T follicular helper cell (primary cell): ENCODE results near the gene FUCA1.
"Not testable (repeated sequence)": the region's sequence is repeated elsewhere in the genome, so short reads cannot be mapped to it uniquely, and the experiment has no call there.

ENCODE experiments used
- DNase-seq: peaks from one replicate; pipeline ENCODE4 v3.0.0-alpha.2; 2020; ENCODE audit warnings: low read depth

FUCA1 gene

DNA sequence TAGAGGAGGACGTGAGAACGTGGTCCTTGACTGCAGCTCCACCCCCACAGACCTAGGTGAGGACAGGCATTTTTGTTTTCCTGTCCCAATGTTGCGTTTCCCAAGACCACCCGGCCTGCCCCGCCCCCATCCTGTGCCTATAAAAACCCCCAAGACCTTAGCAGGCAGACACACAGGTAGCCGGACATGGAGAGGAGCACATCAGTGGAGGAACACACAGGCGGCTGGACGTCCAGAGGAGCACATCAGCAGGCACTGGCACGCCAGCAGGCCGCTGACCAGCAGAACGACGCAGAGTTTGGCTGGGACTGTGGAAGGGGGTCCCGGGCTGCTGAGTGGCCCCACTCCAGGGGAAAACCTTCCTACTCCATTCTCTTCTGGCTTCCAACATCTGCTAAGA, 30.2 kb downstream of the FUCA1 start:
- DNase-seq = no peak

- DNase-seq = no peak
Observed at GRCh38 chr1:23836037-23836436, 32.1 kb downstream of the FUCA1 start.

DNA sequence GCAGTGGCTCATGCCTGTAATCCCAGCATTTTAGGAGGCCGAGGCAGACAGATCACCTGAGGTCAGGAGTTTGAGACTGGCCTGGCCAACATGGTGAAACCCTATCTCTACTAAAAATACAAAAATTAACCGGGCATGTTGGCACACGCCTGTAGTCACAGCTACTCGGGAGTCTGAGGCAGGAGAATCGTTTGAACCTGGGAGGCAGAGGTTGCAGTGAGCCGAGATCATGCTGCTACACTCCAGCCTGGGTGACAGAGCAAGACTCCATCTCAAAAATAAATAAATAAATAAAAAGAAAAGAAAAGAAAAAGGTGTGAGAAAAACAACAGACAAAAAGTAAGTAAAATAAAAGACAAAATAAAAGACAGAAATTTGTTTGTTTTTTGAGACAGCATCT, 33.9 kb downstream of the FUCA1 start:
- not testable (repeated sequence) for DNase-seq

GRCh38 chr1:23827717-23828116, 40.4 kb downstream of the FUCA1 start:
- DNase-seq = no peak

DNA sequence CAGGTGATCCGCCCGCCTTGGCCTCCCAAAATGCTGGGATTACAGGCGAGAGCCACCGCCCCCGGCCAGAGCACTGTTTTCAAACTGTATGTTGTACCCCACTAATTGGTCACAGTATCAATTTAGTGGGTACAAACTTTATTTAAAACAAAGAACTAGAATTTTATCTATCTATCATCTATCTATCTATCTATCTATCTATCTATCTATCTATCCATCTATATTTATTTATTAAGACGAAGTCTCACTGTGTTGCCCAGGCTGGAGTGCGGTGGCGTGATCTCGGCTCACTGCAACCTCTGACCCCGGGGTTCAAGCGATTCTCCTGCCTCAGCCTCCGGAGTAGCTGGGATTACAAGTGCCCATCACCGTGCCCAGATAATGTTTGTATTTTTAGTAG, 41.5 kb downstream of the FUCA1 start:
- DNase-seq = not testable (repeated sequence)

DNA sequence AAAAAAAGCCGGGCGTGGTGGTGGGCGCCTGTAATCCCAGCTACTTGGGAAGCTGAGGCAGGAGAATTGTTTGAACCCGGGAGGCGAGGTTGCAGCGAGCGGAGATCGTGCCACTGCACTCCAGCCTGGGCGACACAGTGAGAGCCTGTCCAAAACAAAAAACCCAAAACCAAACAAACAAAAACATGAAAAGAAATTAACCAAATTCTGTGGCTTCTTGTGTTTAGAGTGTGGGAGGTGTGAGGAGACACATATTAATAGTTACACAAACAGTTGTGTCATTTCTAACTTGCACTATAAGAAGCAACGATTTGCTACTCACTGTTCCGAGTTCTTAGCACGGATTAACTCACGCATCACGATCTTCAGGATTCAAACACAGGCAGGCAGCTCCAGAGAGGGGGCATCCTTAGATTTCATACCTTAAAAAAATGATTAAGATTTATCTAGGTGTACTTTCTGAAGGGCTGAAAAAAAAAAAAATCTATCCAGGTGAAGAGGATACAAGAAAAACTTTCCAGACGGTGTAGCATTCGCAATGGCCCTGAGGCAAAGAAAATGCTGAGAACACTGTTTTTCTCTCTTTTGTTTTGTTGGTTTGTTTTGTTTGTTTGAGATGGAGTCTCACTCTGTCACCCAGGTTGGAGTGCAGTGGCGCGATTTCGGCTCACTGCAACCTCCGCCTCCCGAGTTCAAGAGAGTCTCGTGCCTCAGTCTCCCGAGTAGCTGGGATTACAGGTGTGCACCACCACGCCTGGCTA, 42.1 kb downstream of the FUCA1 start:
- no peak for DNase-seq

DNA sequence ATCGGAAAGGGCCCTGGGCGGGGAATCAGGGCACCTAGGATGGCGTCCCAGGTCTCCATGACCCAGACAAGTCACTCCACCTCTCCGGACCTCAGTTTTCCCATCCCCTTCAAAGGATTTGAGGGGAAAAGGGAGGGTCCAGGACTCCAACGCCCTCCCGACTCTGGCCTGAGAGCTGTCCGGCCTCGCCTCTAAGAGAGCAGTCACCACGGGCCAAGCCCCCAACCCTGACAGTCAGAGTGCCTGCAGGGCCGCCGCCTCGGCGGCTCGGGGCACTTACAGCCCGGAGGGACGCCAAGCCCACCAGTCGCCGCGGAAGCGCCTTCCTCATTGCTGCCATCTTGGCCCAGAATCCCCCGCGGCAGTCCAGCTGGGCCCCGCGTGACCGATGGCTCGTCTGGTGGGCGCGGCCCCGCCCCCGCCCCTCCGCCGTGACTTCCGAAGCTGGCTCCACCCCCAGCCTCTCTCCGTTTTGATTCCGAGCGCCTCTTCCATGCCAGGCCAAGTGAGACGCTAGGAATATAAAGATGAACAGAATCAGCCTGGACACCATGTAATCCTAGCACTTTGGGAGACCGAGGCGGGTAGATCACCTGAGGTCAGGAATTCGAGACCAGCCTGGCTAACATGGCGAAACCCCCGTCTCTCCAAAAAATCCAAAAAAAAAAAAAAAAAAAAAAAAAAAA, 42.9 kb downstream of the FUCA1 start, which contains the start of gene HMGCL:
Gene HMGCL, minus strand, starts transcription at position 354 of the 686 bp plus-strand sequence. Its CDS starts 14 bp downstream, at position 340.
- DNase-seq = peak; percentile 83

GRCh38 chr1:23824711-23825075, 43.4 kb downstream of the FUCA1 start:
- DNase-seq = no peak

DNA sequence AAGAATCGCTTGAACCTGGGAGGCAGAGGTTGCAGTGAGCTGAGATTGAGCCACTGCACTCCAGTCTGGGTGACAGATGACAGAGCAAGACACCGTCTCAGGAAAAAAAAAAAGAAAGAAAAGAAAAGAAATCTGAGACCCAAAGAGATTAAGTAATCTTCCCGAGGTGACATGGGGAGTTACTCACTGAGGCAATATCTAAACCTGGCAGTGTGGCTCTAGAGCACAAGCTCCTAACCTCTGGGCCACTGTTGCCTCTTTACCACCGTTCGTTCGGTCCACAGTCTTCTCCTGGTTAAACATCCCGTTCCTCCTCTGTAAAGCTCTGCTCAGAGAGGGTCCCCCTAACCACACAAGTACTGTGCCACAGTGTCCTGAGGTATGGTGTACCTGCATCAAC, 44.3 kb downstream of the FUCA1 start:
- DNase-seq = no peak

DNA sequence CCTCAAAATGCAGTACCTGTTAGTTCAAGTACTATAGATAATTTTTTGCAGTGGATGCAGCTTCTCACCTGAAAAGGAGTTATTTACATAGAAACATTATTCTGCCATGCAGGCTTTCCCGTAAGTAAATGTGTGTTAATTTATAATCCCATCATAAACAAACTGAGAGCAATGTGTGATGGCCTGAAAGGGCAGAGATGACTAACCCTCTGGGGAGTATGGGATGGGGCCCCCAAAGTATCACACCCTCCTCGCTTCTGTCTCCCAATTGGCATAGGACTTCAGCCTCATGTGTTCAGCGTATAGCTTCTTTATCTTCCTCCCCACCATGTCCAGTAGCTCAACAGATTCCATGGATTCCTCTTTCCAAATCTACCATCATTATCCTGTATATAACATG, 50.5 kb downstream of the FUCA1 start:
- no peak for DNase-seq

DNA sequence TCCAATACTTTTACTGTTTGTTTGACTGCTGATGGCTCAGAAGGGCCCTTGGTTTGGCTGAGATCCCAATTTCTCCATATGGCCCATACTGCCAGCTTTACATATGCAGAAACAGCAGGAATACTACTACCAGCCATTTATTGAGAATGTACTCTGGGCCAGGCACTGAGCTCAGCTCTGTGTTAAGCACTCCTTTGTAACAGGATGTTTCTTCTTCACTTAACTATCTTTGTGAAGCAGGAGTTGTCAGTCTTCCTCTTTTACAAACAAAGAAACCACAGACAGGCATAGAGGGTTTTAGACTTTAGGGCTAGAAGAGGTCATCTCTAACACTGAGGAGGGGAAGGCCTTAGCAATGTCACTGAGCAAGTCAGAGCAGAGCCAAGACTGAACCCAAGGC, 51.2 kb downstream of the FUCA1 start:
- no peak for DNase-seq

GRCh38 chr1:23816361-23816760, 51.7 kb downstream of the FUCA1 start:
- DNase-seq = no peak

- no peak for DNase-seq
Observed at GRCh38 chr1:23814016-23814415, 54.1 kb downstream of the FUCA1 start.

DNA sequence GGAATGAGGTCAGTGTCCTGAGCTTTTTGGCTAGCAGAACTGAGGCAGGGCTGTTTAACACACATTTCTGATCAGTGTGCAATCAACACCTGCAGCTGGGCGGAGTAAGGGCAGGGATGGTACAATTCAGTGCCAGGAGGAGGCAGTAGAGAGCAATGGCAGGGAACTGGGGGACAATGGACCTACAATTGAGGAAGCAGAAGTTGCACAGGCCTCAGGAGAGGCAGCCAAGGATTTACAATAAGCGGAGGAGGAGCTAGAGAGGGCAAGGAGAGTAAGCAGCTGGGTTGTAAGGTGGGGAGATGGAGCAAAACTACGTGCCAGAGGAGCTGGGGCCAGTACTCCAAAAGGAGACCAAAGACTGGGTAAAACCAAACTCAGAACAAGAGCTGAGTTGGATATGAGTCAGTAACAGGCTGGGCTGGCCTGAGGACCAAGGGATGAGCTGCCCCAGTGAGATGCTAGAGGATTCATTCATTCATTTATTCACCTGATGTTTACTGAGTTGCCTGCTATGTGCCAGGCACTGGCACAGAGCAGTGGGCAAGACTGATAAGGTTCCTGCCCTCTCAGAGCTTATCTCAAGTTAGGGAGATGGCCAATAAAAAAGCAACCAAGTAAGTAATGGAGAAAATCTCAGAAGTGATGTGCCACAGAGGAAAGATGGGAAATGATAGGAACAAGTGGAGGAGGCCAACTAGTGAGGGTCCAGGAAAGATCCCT, 57.1 kb downstream of the FUCA1 start:
- DNase-seq = peak; percentile 36

DNA sequence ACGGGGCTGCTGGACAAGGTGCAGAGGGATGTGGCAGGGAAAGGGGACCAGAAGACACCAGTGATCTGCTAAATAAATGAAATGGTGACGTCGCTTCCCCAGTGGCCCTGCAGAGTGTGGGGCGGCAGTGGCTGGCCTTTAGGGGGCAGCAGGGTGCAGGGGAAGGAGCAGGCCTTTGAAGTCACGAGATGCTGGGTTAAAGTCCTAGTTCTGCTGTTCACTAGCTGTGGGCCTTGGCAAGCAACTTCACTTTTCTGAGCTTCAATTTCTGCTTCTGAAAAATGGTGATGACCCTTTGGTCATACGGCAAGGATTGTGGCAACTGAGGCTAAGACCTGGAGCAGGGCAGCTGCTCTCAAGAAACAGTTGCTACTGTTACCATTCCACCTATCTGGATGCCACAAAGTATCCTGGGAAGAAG, 58.3 kb downstream of the FUCA1 start:
- DNase-seq = peak; percentile 79

DNA sequence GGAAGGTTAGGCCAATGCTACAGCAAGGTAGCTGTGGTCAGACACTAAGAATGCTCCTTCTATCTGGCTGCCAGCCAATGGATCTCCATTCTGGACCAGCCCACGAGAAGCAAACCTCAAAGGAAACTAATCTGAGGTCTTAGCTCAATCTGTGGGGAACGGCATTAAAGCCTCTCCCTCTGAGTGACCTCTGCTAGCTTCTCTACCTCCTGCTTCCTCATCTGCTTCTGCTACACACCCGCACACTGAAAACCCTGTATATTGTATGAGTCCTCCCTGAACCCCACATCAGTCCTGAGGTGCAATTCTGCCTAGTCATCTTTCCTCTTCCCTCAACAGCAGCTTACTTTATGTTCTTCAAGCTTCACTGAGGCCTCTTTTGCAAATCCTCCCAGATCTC, 60.6 kb downstream of the FUCA1 start:
- DNase-seq = no peak

- no peak for DNase-seq
Observed at GRCh38 chr1:23806280-23806679, 61.8 kb downstream of the FUCA1 start.

DNA sequence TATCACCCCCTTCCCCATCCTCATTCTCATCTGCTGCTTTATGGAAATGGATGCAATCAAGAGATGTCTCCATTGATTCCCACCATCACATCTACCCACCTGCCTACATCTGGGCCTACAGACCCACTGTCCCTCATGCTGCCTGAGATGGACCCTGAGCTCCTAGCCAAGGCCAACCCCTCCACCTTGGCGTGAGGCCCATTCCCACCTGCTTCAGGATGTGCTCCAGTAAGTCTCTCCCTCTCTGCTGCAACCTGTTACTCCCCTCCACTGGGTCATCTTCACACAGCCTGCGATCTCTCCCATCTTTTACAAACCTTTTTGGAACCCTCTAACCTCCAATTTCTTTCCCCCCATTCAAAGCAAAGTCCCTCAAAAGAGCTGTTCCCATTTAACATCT, 63.1 kb downstream of the FUCA1 start:
- no peak for DNase-seq

- DNase-seq = no peak
Observed at GRCh38 chr1:23804183-23804835, 63.8 kb downstream of the FUCA1 start.

DNA sequence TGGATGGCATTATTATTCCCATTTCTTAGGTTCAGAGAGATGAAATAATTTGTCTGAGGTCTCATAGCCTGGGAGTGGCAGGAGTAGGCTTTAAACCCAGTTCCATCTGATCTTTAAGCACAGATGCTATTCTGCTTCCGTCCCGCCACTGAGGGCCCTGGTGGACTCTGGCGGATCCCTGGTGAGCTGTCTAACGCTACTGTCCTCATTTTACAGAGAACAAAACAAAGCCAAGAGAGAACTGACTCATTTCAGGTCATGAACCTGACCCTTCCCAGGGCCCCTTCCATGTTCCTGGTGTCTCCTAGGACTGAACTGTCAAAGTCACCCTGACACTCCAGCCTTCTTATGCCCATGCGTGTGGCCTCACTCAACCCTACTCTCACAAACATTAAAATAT, 64.4 kb downstream of the FUCA1 start:
- no peak for DNase-seq

- DNase-seq = not testable (repeated sequence)
Observed at GRCh38 chr1:23802809-23803342, 65.2 kb downstream of the FUCA1 start.

- DNase-seq = no peak
Observed at GRCh38 chr1:23801876-23802275, 66.2 kb downstream of the FUCA1 start.
